CD4-positive, alpha-beta T cell treated with Interleukin-10 for 1 hour (primary cell): ENCODE data around the gene ANGEL1.

Experiments
- DNase-seq: peaks from one replicate; pipeline ENCODE4 v3.0.0-alpha.2; 2020

The ANGEL1 gene

DNA sequence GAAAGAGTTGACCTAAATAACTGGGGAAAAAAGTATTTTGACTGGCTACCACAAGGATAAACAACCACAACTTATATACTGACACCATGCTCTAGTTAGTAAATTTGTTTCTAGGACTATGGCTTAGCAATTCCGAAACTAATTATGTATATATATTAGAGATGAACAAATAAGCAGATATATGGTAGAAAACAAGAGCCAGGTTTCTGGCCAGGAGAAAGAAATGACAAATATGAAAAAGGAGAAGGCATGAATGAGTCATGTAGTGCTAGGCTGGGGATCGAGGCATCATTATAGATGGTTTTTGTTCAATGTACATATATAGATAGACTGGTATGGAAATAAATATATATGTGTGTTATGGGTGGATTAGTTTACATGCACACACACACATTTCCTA, 8.0 kb upstream of the ANGEL1 start:
- no peak for DNase-seq

DNA sequence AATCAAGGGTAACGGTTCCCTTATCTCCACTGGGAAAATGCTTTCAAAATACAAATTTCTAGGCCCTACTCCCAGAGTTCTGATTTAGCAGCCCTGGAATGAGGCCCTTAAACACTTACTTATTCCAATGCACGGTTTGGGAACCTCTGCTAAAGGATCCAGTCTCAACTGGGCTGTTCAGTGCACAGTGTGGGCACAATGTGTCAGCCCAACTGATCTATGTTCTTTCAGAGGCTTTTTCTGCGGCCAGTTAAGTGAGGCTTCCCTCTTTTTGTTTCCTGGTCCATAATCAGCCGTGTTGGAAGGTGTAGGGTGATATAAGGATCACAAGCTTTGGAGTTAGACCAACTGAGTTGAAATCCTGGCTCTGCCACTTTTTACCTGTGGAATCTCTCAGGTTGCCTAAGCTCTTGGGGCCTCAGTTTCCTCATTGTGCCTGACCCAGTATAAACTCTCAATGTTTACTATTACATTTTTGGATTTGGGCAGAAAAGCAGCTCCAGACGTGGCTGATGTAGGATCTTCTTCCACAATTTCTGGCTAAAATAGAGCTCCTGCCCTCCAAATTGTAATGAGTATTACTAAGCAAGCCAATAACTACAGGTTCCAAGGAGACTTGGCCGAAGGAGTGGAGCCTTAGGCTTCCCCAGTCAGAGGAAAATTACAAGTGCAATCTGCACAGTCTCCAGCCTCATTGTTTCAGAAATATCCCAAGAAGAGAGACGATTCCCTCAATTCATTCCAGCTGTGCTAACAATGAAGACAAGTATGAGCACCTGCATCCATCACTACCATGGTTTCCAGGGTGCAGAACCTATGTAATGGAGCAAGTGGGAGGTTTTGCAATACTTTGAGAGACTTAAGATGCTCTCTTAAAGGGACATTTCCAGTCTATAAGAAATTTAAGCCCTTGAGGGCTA, 2.3 kb upstream of the ANGEL1 start:
- no peak for DNase-seq

DNA sequence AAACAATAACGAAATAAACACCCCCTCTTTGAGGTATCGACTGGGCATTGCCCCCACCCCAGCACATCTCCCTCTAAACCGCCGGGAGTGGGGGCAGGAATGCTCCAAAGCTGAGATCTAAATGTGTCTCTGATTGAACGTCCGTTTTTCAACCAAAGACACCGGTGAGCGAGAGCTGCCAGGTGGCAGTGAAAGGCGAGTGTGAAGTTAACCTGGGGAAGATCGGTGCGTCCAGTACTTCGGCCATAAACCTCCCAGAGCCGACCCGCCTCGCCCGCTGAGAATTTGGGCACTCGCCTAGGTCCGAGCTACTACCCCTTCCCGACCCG, 625 bp downstream of the ANGEL1 start:
- no peak for DNase-seq

DNA sequence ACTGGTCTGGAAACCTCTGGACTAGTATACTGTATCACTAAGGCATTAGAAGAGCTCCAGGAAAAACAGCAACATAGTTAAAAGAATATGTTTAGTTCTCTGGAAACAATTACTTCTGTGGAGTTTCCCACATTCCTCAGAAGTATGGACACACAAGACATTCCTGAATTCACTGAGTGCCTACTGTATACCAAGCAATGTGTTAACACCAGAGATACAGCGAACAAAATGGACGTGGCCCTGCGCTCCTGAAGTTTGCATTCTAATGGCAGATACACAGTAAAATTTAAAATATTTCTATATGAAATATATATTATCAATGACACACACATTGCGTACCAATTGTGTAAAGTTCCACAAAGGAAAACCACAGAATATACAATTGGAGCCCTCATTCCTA, 1.1 kb downstream of the ANGEL1 start:
- DNase-seq = no peak

DNA sequence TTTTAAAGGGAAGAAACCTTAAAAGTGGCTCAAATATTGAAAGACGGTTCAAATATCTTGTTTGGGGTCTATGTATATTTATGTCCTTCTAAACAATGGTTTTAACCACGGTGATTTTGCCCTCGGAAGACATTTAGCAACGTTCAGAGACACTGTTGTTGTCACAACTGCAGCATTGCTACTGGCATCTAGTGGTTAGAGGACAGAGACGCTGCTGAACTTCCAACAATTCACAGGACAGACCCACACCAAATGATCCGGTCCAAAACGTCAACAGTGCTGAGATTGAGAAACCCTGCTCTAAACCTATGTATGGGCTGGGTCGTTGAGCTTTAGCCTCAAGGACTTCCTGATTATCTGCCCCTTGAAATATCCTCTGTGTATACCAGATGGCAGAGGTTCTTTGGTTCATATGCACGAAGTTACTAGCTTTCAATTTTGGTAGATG, 1.7 kb downstream of the ANGEL1 start:
- DNase-seq = peak; percentile 47

DNA sequence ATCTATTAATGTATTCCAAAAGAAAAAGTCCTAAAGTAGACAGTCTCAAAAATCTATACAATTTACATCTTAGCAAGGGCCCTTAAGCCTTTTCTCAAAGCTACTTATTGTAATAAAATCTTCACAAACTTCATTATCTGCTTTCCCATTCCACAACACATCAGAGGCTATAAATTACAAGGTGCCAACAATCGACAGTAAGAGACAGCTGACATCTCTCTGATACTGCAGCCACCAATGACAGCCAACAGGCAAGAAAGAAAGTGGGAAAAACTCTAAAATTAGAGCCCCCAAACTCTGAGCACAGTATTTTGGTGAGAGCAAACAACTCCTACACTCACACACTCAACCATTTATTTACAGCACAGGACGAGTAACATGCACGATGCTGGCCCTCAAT, 2.2 kb downstream of the ANGEL1 start:
- no peak for DNase-seq

DNA sequence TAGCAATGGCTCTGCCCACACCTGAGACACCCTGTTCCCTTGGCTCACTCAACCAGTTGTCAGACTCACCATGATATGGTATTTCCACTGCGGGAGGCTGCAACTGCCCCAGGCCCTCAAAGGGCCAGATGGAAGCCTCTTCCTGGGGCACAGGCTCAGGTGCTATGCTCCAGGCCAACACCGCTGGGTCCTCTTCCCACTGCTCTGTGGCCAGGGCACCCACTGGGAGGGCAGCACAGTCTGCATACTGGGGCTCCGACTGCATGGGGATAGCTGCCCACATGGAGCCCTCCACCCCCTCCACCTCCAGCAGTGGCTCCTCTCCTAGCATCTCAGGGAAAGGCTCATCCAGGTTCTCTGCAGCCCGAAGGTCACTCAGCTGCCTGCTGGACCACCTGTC, 3.7 kb downstream of the ANGEL1 start:
- no peak for DNase-seq

DNA sequence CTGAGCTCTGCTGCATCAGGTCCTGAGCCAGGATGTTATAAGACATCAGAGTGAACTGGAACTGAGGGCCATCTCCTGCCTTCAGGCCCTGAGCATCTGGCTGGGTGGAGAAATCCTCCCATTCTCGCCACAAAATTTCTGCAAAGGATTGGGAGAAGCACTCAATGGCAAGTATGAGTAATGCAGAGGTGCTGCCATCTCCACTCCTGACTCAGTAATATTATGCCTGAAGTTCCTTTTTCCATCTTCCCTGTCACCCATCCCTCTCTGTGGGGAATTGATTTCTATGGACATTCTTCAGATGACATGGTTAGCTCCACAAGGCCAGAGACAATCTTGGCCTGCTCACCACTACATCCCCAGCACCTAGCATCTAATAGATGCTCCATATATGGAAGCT, 4.7 kb downstream of the ANGEL1 start:
- no peak for DNase-seq

DNA sequence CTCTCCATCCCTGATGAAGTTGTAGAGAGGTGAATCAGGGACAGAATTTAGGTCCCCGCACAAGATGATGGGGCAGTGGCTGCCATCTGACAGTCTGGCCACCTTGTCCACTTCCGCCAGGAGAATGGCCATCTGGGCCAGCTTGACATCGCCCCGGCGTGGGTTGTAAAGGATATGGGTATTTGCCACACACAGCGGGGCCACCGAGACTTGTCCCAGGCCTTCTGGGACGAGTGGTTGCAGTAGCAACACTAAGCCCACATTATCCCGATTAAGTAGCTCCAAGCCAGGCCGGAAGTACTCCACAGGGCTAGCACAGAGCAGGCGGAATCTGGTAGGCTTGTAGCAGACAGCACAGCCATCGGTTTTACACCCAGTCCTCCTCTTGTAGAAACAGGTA, 6.2 kb downstream of the ANGEL1 start:
- no peak for DNase-seq

DNA sequence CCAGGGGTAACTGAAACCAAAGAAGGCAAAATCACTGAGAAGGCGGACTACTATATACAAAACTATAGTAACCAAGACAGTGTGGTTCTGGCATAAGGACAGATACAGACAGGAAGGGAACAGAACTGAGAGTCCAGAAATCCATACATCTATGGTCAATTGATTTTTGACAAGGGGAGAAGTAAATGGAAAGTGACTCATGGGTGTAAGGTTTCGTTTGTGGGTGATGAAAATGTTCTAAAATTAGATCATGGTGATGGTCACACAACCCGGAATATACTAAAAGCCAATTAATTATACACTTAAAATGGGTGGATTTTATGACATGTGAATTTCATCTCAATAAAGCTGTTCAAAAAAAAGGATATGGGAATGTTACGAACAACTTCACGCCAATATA, 18.7 kb downstream of the ANGEL1 start:
- DNase-seq = no peak

DNA sequence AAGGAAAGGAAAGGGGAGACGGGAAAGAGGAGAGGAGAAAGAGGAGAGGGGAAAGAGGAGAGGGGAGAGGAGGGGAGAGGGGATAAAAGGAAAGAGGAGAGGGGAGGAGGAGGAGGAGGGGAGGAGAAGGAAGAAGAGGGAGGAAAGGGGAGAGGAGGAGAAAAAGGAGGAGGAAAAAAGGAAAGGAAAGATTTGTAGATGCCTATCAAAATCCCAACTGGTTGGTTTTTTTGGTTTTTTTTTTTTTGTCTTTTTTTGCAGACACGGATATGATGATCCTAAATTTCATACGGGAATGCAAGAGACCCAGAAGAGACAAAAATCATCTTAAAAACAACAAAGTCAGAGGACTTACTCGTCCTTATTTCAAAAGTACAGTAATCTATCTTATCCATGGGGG, 19.4 kb downstream of the ANGEL1 start:
- no peak for DNase-seq

DNA sequence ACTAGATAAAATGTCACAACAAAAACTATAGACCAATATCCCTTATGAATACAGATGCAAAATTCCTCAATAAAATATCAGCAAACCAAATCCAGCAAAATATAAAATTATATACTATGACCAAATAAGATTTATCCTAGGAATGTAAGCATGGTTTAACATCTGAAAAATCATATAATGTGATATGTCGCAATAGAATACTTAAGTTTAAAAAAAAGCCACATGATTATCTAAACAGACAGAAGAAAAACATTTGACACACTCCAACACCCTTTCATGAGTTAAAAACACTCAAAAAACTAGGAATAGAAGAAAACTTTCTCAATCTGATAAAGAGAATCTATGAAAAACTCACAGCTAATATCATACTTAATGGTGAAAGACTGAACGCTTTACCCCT, 20.3 kb downstream of the ANGEL1 start:
- DNase-seq = no peak

DNA sequence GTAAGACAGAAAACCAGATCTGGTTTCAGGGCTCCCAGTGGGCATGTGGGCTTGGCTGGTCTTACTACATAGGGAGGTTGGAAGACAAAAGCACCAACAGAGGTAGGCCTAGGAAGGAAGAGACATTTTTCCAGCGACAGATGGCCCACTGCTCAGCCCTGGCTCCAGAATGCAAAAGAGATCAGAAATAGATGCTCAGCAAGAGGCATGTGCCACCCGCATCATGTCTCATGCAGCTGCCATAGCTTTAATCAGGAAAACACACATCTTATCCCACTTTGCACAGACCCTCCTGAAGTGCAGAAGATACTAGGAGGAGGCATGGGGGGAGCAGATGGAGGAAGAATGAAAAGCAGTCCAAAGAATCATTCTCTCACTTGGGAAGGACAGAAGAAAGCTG, 26.1 kb downstream of the ANGEL1 start:
- no peak for DNase-seq

DNA sequence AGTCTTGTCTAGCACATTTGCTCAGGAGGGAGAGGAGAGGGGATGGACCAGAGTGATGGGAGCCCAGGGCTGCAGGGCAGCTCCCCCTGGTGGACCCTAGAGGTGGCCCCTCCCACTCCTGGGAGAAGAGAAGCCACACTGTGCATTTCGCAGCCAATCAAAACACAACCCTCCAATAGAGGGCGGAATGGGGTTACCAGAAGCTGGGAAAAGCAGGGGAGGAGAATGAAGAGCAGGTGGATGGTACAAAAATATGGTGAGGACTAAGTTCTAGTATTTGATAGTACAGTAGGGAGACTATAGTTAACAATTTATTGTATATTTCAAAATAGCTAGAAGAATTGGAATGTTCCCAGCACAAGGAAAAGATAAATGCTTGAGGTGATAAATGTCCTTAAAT, 27.8 kb downstream of the ANGEL1 start:
- peak; percentile 74 for DNase-seq

DNA sequence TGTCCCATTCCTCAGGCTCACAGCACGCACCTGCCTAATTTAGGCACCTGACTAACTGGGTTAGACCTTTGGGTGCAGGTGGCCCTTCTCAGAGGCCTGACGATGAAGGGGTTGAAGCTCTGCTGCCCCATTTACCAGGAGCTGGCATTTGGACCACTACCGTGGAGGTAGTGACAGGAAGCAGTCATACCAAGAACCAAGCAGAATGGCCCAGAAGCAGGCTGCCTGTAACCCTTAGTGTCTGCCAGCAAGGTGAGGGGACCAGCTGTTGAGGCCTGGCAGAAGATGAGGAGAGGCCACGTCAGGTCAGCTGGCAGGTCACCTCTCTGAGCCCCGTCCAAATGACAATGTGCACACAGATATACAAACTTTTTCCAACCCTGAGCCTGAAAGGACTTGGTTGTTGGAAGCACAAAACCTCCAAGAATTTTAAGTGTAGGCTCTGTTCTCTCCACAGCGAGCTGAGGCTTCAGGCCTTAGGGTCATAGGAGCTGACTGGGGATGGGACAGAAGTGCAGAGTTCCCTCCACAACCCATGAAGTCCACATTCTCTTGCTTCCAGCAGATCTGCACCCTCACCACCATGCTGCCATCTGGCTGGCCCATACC, 28.3 kb downstream of the ANGEL1 start:
- DNase-seq = no peak

DNA sequence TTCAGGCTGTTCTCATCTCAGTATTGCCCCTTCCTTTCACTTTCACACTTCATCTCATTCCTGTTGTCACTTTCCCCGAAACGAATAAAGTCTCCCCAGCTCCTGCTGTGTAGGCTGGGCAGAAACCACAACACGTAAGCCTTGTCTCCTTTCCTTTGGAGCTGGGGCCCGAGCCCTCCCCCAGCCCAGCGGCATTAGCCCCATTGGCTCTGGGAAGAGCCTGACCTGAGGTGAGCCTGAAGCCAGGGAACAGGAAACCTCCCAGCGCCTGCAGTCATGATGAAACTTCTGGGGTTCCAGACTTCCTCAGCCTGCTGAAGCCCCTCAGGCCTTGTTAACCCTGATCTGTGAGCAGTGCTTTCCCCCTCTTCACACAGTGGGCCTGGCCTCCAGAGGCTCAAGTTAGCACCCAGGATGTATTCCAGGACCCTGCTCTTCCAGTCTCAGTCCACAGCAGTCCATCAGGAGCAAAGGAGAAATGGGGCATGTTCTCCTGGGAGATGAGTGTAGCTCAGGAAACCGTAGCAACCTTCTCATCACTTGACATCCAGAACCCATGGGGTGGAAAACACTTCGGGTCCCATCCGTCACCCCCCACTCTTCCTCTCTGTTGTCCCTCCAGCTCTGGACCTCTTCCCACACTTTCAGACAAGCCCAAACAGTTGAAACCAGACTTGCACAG, 29.7 kb downstream of the ANGEL1 start:
- no peak for DNase-seq

DNA sequence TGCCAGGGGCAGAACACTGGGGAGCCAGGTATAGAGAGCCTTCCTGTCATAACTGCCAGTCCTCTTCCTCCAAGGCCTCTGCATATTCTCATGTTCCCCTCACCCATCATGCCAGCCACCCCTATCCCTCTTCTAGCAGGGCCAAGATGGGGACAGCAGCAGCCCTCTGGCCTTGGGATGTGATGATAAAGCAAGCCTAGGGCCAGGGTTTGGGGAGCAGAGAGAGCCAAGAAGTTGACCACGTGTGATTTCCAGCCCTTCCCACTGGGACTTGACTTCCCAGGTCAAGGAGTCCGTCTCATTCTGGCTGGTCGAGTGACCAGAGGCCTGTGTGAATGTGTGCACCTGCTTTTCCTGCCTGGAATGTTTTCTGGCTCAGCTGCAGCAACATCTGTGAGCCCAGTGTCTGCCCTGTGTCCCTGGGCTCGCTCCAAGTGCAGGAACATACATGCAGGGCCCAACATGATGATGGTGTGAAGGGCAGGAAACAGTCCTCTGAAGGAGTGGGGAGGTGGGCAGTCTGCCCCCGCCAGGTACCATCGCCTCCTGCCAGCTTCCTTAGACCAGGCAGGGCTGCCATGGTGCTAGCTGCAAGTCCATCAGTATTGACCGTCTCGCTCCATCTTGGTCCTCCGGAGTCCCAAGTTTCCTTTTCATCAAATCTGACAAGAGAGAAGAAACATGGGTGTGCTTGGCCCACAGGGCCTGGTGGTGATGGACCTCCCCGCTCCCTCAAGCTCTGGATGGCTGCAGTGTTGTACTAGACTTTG, 30.4 kb downstream of the ANGEL1 start:
- no peak for DNase-seq

DNA sequence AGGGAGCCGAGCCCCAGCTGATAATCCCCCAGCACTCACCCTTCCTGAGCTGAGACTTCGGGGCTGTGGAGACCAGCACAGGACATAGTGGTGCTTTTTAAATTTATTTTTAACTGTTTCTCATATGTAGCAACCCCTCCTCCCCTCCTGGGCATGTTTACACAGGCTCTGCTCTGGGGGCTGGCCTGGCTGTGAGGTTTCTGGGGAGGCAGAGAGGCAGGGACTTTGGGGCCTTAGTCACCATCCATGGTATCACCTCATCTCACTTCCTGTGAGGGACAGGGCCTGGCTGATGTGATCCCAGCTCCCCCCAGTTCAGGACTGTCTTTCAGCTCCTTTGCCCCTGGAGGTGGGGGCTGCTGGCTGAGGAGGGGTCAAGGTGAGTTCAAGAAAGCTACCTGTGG, 31.0 kb downstream of the ANGEL1 start:
- no peak for DNase-seq

DNA sequence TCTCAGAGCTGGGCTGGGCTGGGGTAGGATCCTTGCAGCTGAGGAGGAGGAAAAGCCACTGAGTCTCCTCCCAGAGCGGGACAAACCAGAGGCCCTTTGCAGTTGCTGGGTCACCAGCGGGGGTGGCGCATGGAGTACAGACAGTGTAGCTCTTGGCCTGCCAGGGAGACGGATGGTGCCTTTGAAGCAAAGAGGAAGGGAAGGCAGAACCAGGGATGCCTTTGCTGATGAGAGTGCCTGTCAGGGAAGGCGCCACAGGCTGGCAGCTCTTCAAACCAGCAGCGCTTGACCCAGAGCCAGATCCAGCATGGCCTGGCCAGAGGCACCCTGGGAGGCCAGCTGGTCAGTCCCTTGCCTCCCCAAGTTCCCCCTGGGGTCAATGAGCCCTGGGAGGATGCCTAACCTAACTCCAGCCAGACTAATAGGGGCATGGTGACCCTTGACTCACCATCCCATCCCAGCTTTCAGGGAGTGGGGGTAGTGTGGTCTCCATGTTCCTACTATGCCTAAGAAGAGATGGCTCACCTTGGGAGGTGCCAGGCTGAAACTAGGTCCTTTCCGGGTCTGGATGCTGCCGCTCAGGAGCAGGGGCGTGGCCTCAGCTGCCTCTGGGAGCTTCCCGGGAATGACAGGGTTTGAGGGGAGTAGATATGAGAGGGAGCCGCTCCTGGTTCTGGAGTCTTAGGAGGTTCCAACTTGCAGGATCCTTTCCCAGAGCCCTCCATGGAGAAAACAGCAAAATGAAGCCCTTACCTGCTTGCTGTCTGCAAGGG, 31.6 kb downstream of the ANGEL1 start:
- DNase-seq = no peak

DNA sequence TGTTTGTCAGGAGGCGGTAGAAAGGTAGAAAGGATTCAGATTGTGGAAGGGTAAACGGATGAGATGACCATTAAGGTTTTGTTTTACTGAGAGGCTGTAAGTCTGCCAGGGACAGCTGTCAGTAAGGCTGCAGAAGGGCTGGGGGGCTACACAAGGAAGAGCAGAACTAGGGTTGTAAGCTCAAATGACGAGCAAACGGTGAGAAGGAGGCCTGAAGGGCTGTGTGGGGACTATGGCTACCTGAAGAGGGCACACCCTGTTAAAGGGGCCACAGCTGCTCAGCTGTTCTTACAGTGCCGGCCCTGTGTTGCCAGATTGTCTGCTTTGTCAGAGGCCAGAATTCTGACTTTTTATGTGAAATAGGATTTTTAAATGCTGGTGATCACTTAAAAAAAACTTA, 32.3 kb downstream of the ANGEL1 start:
- DNase-seq = no peak

DNA sequence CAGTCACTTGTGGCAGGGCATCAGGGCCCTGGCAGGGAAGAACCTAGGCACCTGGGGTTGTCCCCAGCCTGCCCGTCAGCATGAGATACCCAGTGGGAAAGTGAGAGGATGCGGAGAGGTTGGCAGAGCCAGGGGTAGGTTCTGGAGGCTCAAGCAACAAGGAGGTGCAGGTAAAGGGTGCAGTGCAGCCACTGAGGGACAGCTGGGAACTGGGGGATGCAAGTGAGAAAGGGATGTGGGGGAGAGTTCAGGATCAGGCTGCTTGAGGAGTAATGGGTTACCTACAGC, 32.7 kb downstream of the ANGEL1 start:
- DNase-seq = no peak

DNA sequence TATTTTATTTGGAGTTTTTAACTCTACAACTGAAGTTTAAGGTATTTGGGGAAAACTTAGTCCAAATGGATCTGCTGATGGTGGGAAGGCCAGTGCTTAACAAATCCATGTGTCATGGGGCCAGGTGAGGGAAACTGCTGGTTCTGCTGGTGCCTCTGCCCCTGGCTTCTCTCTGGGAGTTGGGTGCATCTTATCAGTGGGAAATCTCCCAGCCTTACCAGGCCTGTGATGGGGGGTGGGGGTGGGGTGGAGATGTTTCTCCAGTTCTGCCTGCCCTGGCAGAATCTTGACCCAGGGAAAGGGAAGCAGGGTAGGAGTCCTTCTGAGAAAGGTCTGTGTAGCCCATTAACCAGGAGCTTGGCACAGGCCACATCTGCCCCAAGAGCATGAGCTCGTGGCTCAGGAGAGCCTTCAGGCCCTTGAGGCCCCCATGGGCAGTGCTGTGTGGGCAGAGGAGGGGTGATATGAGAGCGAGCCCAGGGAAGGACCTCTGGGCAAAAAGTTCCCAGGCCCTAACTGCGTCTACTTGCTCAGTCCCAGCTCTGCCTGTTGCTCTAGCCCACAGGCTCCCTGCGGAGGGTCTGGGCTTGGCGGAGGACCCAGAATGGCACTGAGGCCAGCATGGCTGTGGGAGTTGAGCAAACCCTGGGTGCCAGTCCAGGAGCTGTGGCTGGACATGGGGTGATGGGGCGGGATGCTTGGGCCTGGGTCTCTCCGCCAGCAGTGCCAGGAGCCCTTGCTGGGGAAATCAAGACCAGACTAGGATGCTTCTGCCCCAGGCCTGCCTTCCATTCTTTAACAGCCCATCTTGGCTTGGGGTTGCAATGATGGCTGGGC, 33.2 kb downstream of the ANGEL1 start:
- no peak for DNase-seq
